IPS-18c (cell line): ENCODE data around the gene SET.

Source experiments
- H3K4me3 ChIP-seq: 2 replicates; pipeline ENCODE4 v1.7.0; 2013; ENCODE audit warnings: low read depth, mild to moderate bottlenecking, low read length, moderate library complexity; ENCODE audit not compliant: insufficient read depth
- H3K9me3 ChIP-seq: one replicate; pipeline ENCODE4 v1.6.1; 2013; ENCODE audit warnings: mild to moderate bottlenecking, low read length, moderate library complexity; ENCODE audit not compliant: control insufficient read depth, insufficient read depth

The SET gene

DNA sequence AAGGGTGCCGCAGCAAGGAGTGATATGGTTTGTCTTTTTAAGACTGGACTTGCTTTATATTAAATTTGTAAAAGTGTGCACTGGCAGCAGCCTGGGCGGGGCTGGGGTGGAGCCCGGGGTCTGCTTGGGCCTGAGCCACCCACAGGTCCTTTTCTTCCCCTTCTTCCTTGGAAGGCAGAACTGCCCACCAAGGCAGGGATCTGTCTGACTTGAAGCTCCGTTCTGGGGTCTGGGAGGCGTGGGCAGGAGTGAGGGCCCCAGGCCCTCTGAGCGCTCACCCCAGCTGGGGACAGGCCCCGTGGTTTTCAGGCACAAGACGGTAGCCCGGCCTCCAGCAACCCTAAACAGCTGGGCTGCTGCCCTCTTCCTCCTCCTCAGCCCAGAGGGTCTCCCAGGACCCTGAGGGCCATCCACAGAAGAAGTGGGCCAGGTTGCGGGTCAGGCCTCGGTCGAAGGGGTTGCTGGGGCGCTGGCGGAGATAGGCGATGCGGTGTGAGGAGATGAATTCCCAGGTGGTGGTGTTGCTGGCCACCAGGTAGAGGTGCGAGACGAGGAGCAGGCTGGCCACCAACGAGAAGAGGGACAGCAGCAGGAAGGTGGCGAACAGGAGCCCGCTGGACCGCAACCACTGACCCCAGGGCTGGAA, 31.9 kb downstream of the SET start:
- H3K4me3 ChIP-seq, result no peak overlapping the region
- H3K9me3 ChIP-seq, result no peaks in the 10 kb centered on the region

DNA sequence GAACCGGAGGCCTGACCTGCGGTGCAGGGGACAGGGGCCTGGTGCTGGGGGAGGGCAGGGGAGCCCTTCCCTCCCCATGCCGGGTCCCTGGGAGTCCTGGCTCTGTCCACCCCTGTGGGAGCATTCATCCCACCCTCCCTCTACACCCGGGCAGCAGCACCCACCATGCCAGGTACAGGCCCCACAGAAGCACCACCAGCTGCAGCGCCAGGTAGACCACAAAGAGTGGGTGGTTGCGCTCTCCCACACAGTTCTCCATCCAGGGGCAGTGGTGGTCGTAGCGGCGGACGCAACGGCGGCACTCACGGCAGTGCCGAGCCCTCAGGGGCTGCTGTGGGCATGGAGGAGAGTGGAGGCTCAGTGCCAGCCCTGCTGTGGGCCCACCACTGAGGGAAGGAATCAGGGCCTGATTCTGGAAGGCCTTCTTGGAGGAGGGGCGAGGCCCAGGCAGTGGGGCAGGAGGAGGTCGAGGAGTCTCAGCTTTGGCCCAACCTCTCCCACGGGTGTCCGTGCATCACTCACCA, 32.5 kb downstream of the SET start:
- H3K4me3 ChIP-seq, result no peak overlapping the region
- no peaks in the 10 kb centered on the region for H3K9me3 ChIP-seq

GRCh38 chr9:128722380-128723351, 33.6 kb downstream of the SET start:
- no peaks in the 10 kb centered on the region for H3K9me3 ChIP-seq
- H3K4me3 ChIP-seq, result peak overlapping the region; percentile 87

DNA sequence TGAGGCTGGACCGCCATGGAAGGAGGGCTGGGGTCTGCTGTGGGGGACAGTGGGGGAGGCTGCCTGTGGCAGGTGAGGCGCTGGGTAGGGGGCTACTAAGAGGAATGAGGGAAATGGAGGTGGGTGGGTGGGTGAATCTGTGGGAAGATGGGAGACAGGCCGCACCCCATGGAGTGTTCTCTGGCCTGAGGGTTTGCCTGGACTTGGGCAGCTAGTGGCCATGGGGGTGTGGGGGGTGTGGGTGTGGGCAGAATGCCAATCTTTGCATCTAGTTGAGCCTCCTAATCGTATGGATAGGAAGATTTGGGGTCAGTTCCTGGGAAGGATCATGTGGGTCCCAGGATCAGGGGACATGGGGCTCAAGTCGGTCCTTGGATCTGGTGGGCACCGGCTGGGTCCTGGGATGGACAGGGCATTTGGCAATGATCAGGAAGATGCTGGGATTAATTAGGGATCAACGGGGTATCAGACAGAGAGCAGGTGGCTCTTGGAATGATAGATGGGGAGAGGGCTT, 34.4 kb downstream of the SET start:
- H3K4me3 ChIP-seq, result peak overlapping the region; percentile 87
- H3K9me3 ChIP-seq, result no peaks in the 10 kb centered on the region

- peak within 1 kb of the TSS; percentile 87 for H3K4me3 ChIP-seq
- no peaks in the 10 kb centered on the region for H3K9me3 ChIP-seq
These were observed 35.1 kb downstream of the SET start, which contains the start of gene ZDHHC12 for GRCh38 chr9:128723866-128724743. Gene ZDHHC12 (minus strand): TSS chr9:128724127. CDS start chr9:128724093, 34 bp downstream.

GRCh38 chr9:128724744-128725211, 35.8 kb downstream of the SET start:
- H3K4me3 ChIP-seq, result peak overlapping the region; percentile 57
- no peaks in the 10 kb centered on the region for H3K9me3 ChIP-seq

DNA sequence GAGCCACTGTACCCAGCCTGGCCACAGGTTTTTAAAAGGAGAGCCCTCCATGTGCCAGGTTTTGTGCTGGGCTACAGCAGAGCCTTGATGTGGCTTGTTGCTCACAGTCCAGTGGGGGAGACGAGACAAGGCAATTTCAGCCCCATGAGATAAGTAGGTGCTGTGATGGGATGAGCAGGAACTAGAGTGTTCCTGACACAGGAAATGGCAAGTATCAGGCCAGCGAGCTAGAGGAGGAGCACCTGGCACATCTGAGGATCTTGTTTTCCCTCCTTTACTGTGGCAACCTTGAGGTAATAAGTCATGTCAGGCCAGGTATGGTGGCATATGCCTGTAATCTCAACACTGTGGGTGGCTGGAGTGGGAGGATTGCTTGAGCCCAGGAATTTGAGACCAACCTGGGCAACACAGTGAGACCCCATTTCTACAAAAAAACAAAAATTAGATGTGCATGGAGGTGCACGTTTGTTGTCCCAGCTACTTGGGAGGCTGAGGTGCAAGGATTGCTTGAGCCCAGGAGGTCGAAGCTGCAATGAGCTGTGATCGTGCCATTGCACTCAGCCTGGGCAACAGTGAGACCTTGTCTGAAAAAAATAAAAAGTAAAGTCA, 38.7 kb downstream of the SET start:
- H3K9me3 ChIP-seq, result no peaks in the 10 kb centered on the region
- no peak overlapping the region for H3K4me3 ChIP-seq

GRCh38 chr9:128728298-128728697, 39.3 kb downstream of the SET start:
- Histone ChIP-seq H3K9me3 (no peaks in the 10 kb centered on the region), H3K4me3 (no peak overlapping the region)

DNA sequence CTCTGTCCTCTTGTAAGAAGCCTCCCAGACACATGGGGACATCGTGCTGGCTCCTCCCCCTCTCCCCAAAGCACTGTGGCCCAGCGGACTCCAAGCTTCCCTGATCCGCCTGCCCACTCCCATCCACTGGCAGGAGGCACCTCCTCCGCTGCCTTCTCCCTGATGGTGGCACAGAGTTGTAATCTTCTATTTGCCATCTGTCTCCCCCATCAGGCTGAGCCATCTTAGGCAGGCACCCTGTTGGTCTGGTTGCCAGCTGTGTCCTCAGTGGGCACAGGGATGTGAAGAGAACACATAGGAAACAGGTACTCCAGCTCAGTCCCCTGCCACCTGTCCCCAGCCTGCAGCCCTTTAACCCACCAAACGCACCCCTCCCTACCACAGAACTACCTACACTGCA, 40.3 kb downstream of the SET start:
- no peak overlapping the region for H3K4me3 ChIP-seq
- no peaks in the 10 kb centered on the region for H3K9me3 ChIP-seq

DNA sequence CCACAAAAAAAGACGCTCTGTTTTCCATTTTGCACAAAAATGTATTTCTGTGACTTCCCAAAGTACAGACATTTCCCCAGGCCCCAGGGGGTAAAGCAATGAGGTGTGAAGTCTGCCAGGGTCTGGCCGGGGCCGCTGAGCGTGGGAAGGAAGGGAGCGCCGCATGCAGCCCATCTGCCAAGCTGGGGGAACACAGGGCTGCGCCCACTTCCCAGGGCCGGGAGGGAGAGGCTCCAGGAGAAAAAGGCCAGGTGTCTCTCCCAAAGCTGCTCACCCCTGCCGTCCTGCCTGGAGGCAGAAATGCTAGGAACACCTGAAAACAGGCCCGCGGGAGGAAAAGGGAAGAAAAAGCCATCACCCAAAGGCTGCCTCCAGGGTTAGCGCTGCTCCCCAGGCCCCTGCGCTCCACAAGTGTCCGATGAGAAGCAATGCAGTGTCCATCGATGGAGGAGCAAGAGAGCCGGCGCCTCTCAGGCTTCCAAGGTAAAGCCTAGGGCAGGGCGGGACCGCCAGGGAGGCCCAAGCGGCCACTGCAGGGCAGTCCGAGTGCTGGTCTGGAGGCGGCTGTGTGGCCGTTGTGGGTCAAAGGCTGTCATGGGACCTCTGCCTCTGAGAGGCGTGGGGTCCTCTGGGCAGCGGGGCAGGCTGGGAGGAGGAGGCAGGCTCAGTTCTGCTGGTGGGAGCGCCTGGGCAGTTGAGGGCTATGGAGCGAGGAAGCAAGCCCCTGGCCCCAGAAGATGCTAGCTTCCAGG, 40.9 kb downstream of the SET start:
- H3K9me3 ChIP-seq, result no peaks in the 10 kb centered on the region
- H3K4me3 ChIP-seq, result no peak overlapping the region

GRCh38 chr9:128731093-128731492, 42.1 kb downstream of the SET start:
- no peaks in the 10 kb centered on the region for H3K9me3 ChIP-seq
- H3K4me3 ChIP-seq, result no peak overlapping the region

- Histone ChIP-seq H3K4me3 (no peak overlapping the region), H3K9me3 (no peaks in the 10 kb centered on the region)
These were observed 42.7 kb downstream of the SET start for GRCh38 chr9:128731691-128732090.

DNA sequence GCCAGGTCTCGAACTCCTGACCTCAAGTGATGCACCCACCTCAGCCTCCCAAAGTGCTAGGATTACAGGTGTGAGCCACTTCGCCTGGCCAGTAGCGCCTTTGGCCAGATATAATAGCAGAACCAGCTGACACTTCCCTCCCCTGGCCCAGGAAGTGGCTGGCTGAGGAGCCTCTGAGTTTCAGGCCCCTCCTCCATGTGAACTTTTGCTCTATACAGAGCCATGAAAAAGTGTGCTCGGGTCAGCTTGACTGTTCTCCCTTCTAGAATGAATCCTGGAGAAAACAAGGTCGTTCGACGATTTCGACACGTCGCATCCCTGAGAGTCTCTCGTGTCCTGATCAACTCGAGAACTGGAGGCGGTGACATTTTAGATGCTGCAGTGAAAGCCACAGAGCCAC, 43.6 kb downstream of the SET start:
- Histone ChIP-seq H3K4me3 (no peak overlapping the region), H3K9me3 (no peaks in the 10 kb centered on the region)

DNA sequence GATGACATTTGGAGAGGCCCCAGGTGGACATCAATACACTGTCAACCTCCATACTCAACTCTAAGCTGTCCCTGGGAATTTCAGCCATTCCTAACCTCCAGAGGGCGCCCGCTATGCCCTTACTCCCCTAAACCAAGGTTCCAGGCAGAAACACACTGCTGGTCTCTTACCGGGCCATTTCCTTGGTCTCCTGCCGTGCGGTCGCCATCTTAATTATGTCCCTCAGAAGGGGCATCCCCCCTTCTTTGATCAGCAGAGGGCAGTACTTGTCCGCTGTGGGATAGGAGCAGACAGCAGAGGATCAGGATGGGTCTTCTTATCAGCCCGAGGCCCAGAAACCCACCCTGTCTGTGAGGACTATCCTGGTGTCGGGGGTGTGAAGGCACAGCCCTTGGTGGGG, 44.2 kb downstream of the SET start:
- H3K4me3 ChIP-seq, result no peak overlapping the region
- H3K9me3 ChIP-seq, result no peaks in the 10 kb centered on the region

- Histone ChIP-seq H3K9me3 (no peaks in the 10 kb centered on the region), H3K4me3 (no peak overlapping the region)
These were observed 46.4 kb downstream of the SET start for GRCh38 chr9:128735373-128735772.

DNA sequence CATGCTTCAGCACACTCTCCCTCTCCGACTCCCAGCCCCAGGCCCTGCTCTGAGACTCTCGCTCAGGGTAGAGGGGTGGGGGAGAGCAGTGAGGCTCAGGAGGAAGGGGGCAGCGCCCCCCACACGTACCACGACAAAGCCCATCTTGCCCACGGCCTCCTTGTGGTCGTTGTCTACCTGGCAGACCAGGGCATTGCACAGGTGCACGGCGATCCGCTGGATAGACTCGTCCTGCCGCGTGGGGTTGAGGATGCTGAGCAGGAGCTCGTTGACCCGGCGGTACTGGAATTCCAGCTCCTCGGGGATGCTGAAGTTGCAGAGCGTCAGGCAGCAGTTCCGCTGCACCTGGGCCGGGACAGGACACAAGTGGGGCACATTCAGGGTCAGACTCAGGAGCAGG, 53.4 kb downstream of the SET start:
- no peak overlapping the region for H3K4me3 ChIP-seq
- no peaks in the 10 kb centered on the region for H3K9me3 ChIP-seq
